HepG2 (cell line): Measurements from ENCODE around the gene DIPK1B. TPM values are rescaled to one million over a fixed set of nuclear protein-coding genes. Genes with fewer than 3 reads are reported as not detected.

Experiments used
- BCL6 ChIP-seq: IDR thresholded peaks from 2 replicates; pipeline ENCODE4 v1.6.1; 2016; ENCODE audit warnings: missing genetic modification reagents, missing compliant biosample characterization
- FOXC1 ChIP-seq: sonication (generic); formaldehyde crosslinking; IDR thresholded peaks from 2 replicates; pipeline ENCODE4 v1.8.0; 2022; ENCODE audit warnings: mild to moderate bottlenecking, missing genetic modification reagents, borderline replicate concordance
- HNRNPL ChIP-seq: fragments of 200-400 bp; formaldehyde crosslinking; IDR thresholded peaks from 2 replicates; pipeline ENCODE4 v1.6.1; 2017; ENCODE audit warnings: mild to moderate bottlenecking, low read depth, low read length
- MEF2D ChIP-seq: sonication (generic); formaldehyde crosslinking; IDR thresholded peaks from 2 replicates; pipeline ENCODE4 v1.5.1; 2020; ENCODE audit warnings: mild to moderate bottlenecking, missing genetic modification reagents
- NCOR1 ChIP-seq: fragments of 200-600 bp; sonication (generic); IDR thresholded peaks from 2 replicates; pipeline ENCODE4 v1.7.0; 2017; ENCODE audit warnings: antibody characterized with exemption, low read length, borderline replicate concordance
- PLRG1 ChIP-seq: fragments of 450-650 bp; conservative IDR thresholded peaks from 2 replicates; pipeline ENCODE4 v1.6.1; 2016
- RXRB ChIP-seq: IDR thresholded peaks from 2 replicates; pipeline ENCODE4 v1.6.1; 2016; ENCODE audit warnings: borderline replicate concordance, missing genetic modification reagents, missing compliant biosample characterization
- TEAD3 ChIP-seq: optimal IDR thresholded peaks from 2 replicates; pipeline ENCODE3; 2016; ENCODE audit warnings: borderline replicate concordance
- ZFAT ChIP-seq: sonication (generic); formaldehyde crosslinking; conservative IDR thresholded peaks from 2 replicates; pipeline ENCODE4 v1.8.1; 2023; ENCODE audit warnings: missing genetic modification reagents, inconsistent platforms
- ZFP36 ChIP-seq: fragments of 150-350 bp; IDR thresholded peaks from 2 replicates; pipeline ENCODE4 v1.6.1; 2018; ENCODE audit warnings: borderline replicate concordance, low read length, low read depth; ENCODE audit not compliant: partially characterized antibody
- ZNF205 ChIP-seq: IDR thresholded peaks from 2 replicates; pipeline ENCODE4 v1.6.1; 2018; ENCODE audit warnings: missing biosample characterization, missing genetic modification reagents
- ZNF329 ChIP-seq: sonication (generic); formaldehyde crosslinking; IDR thresholded peaks from 2 replicates; pipeline ENCODE4 v1.9.0; 2021; ENCODE audit warnings: low read depth, mild to moderate bottlenecking, missing genetic modification reagents
- ZNF337 ChIP-seq: sonication (generic); formaldehyde crosslinking; IDR thresholded peaks from 2 replicates; pipeline ENCODE4 v1.5.1; 2020; ENCODE audit warnings: missing genetic modification reagents, low read depth, mild to moderate bottlenecking, borderline replicate concordance
- ZNF7 ChIP-seq: IDR thresholded peaks from 2 replicates; pipeline ENCODE4 v1.6.1; 2016; ENCODE audit warnings: missing biosample characterization, missing genetic modification reagents
- ZNF790 ChIP-seq: sonication (generic); formaldehyde crosslinking; IDR thresholded peaks from 2 replicates; pipeline ENCODE4 v1.8.0; 2022; ENCODE audit warnings: missing genetic modification reagents, mild to moderate bottlenecking, borderline replicate concordance
- ZNF792 ChIP-seq: IDR thresholded peaks from 2 replicates; pipeline ENCODE4 v1.6.1; 2016
- polyA plus RNA-seq, 8 experiments: library from polyadenylated mRNA; depleted of rRNA in 3 of 8; stranded (reverse) in 7 of 8; unstranded in 1 of 8; fragments of >200 nt; fragmentation: Illumina TruSeq in 4 of 8; extraction: Trizol in 4 of 8; gene quantifications; 2 replicates each; pipeline versions ENCODE4 v1.2.1 to v1.2.3, GENCODE V29; 2011 to 2016; ENCODE audit warnings: low read depth in 4 of 8, missing spikeins in 1 of 8, mixed read lengths in 1 of 8; ENCODE audit not compliant: insufficient read depth in 1 of 8
- total RNA-seq, 5 experiments: library from RNA; depleted of rRNA; stranded (reverse); fragments of >200 nt; fragmentation: Illumina TruSeq; extraction: Trizol; gene quantifications; 2 replicates each; pipeline ENCODE4 v1.2.3, GENCODE V29; 2016; ENCODE audit warnings: low read depth in 1 of 5
- TF ChIP-seq, protein P1 (sequence below): sonication (generic); formaldehyde crosslinking; IDR thresholded peaks from 2 replicates; pipeline ENCODE4 v1.4.0; 2020; ENCODE audit warnings: mild to moderate bottlenecking, missing genetic modification reagents
- TF ChIP-seq, protein P2 (sequence below): sonication (generic); formaldehyde crosslinking; IDR thresholded peaks from 2 replicates; pipeline ENCODE4 v1.4.0; 2020; ENCODE audit warnings: mild to moderate bottlenecking, missing genetic modification reagents
- TF ChIP-seq, protein P3 (sequence below): IDR thresholded peaks from 2 replicates; pipeline ENCODE4 v1.6.1; 2016; ENCODE audit warnings: missing compliant biosample characterization, missing genetic modification reagents, borderline replicate concordance
- TF ChIP-seq, protein P4 (sequence below): sonication (generic); formaldehyde crosslinking; IDR thresholded peaks from 2 replicates; pipeline ENCODE4 v1.5.0; 2020; ENCODE audit warnings: mild to moderate bottlenecking, missing genetic modification reagents, borderline replicate concordance

DIPK1B gene
- total and polyA plus RNA-seq, 2 of the 13 experiments (the other 11 are each of a cell fraction or from before 2014, with no cell fraction given): 0.18 to 3.9 TPM

DNA sequence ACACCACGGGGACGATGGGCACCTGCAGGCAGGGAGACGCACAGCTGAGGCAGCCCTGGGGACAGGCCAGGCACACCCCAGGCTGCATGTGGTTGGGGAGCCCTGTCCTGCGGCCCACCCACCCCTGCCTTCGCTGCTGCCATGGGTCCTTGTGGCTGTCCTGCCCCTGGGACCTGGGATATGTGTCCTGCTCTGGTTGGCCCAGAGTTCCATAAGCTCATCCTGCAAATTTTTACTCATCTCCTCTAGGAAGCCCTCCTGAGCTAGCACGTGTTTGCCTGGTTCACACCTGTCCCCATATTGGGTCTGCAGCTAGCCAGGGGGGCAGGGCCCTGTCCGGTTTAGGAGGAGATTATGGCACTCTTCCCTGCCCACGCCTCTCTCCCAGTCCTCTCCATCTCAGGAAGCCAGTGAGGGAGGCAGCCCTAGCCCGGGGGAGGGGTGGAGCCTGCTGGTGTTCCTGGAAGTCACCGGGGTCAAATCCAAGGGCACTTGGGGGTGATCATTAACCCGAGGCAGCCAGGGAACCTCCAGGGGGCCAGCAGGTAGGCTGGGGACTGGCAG, 37.5 kb upstream of the DIPK1B start (continued):
- TF ChIP-seq ZFAT (no peak), HNRNPL (0 out of 2 replicates have a peak, but pooled peaks have one; percentile 32), BCL6 (CRISPR knock-in tag) (peak; percentile 98), ZNF205 (no peak), RXRB (CRISPR knock-in tag) (peak; percentile 89), TEAD3 (peak; percentile 43), ZNF7 (CRISPR knock-in tag) (no peak), FOXC1 (no peak), MEF2D (CRISPR knock-in tag) (peak; percentile 36; the same call in 1 of the 2 replicates), ZFP36 (no peak), ZNF790 (CRISPR knock-in tag) (no peak), NCOR1 (peak; percentile 60; the same call in 1 of the 2 replicates), ZNF329 (no peak), ZNF337 (CRISPR knock-in tag) (no peak), ZNF792 (CRISPR knock-in tag) (peak; percentile 44; the same call in 1 of the 2 replicates), PLRG1 (no peak)
- TF ChIP-seq, protein P1, sequence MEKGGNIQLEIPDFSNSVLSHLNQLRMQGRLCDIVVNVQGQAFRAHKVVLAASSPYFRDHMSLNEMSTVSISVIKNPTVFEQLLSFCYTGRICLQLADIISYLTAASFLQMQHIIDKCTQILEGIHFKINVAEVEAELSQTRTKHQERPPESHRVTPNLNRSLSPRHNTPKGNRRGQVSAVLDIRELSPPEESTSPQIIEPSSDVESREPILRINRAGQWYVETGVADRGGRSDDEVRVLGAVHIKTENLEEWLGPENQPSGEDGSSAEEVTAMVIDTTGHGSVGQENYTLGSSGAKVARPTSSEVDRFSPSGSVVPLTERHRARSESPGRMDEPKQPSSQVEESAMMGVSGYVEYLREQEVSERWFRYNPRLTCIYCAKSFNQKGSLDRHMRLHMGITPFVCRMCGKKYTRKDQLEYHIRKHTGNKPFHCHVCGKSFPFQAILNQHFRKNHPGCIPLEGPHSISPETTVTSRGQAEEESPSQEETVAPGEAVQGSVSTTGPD (CRISPR knock-in tag): no peak
- TF ChIP-seq, protein P2, sequence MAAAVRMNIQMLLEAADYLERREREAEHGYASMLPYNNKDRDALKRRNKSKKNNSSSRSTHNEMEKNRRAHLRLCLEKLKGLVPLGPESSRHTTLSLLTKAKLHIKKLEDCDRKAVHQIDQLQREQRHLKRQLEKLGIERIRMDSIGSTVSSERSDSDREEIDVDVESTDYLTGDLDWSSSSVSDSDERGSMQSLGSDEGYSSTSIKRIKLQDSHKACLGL (CRISPR knock-in tag): 0 out of 2 replicates have a peak, but pooled peaks have one; percentile 31
- TF ChIP-seq, protein P3, sequence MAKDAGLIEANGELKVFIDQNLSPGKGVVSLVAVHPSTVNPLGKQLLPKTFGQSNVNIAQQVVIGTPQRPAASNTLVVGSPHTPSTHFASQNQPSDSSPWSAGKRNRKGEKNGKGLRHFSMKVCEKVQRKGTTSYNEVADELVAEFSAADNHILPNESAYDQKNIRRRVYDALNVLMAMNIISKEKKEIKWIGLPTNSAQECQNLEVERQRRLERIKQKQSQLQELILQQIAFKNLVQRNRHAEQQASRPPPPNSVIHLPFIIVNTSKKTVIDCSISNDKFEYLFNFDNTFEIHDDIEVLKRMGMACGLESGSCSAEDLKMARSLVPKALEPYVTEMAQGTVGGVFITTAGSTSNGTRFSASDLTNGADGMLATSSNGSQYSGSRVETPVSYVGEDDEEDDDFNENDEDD (CRISPR knock-in tag): no peak
- TF ChIP-seq, protein P4, sequence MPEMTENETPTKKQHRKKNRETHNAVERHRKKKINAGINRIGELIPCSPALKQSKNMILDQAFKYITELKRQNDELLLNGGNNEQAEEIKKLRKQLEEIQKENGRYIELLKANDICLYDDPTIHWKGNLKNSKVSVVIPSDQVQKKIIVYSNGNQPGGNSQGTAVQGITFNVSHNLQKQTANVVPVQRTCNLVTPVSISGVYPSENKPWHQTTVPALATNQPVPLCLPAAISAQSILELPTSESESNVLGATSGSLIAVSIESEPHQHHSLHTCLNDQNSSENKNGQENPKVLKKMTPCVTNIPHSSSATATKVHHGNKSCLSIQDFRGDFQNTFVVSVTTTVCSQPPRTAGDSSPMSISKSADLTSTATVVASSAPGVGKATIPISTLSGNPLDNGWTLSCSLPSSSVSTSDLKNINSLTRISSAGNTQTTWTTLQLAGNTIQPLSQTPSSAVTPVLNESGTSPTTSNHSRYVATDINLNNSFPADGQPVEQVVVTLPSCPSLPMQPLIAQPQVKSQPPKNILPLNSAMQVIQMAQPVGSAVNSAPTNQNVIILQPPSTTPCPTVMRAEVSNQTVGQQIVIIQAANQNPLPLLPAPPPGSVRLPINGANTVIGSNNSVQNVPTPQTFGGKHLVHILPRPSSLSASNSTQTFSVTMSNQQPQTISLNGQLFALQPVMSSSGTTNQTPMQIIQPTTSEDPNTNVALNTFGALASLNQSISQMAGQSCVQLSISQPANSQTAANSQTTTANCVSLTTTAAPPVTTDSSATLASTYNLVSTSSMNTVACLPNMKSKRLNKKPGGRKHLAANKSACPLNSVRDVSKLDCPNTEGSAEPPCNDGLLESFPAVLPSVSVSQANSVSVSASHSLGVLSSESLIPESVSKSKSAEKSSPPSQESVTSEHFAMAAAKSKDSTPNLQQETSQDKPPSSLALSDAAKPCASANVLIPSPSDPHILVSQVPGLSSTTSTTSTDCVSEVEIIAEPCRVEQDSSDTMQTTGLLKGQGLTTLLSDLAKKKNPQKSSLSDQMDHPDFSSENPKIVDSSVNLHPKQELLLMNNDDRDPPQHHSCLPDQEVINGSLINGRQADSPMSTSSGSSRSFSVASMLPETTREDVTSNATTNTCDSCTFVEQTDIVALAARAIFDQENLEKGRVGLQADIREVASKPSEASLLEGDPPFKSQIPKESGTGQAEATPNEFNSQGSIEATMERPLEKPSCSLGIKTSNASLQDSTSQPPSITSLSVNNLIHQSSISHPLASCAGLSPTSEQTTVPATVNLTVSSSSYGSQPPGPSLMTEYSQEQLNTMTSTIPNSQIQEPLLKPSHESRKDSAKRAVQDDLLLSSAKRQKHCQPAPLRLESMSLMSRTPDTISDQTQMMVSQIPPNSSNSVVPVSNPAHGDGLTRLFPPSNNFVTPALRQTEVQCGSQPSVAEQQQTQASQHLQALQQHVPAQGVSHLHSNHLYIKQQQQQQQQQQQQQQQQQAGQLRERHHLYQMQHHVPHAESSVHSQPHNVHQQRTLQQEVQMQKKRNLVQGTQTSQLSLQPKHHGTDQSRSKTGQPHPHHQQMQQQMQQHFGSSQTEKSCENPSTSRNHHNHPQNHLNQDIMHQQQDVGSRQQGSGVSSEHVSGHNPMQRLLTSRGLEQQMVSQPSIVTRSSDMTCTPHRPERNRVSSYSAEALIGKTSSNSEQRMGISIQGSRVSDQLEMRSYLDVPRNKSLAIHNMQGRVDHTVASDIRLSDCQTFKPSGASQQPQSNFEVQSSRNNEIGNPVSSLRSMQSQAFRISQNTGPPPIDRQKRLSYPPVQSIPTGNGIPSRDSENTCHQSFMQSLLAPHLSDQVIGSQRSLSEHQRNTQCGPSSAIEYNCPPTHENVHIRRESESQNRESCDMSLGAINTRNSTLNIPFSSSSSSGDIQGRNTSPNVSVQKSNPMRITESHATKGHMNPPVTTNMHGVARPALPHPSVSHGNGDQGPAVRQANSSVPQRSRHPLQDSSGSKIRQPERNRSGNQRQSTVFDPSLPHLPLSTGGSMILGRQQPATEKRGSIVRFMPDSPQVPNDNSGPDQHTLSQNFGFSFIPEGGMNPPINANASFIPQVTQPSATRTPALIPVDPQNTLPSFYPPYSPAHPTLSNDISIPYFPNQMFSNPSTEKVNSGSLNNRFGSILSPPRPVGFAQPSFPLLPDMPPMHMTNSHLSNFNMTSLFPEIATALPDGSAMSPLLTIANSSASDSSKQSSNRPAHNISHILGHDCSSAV: no peak
